Thymus (tissue), 11 donors: Measurements from ENCODE around the gene CLPX. TPM values are rescaled to one million over a fixed set of nuclear protein-coding genes. Genes with fewer than 3 reads are reported as not detected.
"Not testable (repeated sequence)": the region's sequence is repeated elsewhere in the genome, so short reads cannot be mapped to it uniquely, and the experiment has no call there.

Source experiments
- DNase-seq, 9 donors: peaks; one replicate each; pipeline ENCODE4 v3.0.0-alpha.2; 2013; ENCODE audit warnings: low spot score in 9 of 9, low read depth in 6 of 9, missing footprints in 1 of 9
- H3K27ac ChIP-seq, 2 donors: one replicate each; pipeline ENCODE4 v1.5.1; 2013; ENCODE audit warnings: control low read depth in 1 of 2, low read depth in 1 of 2, low read length in 1 of 2, mild to moderate bottlenecking in 1 of 2, moderate library complexity in 1 of 2
- H3K27me3 ChIP-seq, 2 donors: one replicate each; pipeline ENCODE4 v1.5.1; 2013; ENCODE audit warnings: low read length in 1 of 2; ENCODE audit not compliant: control insufficient read depth in 2 of 2, insufficient read depth in 1 of 2
- H3K36me3 ChIP-seq, 2 donors: one replicate each; pipeline ENCODE4 v1.5.1; 2013; ENCODE audit warnings: low read length in 1 of 2, mild to moderate bottlenecking in 1 of 2, moderate library complexity in 1 of 2; ENCODE audit not compliant: control insufficient read depth in 2 of 2, insufficient read depth in 2 of 2
- H3K4me1 ChIP-seq, 2 donors: one replicate each; pipeline ENCODE4 v1.5.1; 2013; ENCODE audit warnings: low read length in 2 of 2; ENCODE audit not compliant: control insufficient read depth in 2 of 2, insufficient read depth in 2 of 2
- H3K4me3 ChIP-seq, 2 donors: one replicate each; pipeline ENCODE4 v1.5.1; 2013; ENCODE audit warnings: low read length in 2 of 2, control low read depth in 1 of 2, mild to moderate bottlenecking in 1 of 2
- H3K9me3 ChIP-seq, 2 donors: one replicate each; pipeline ENCODE4 v1.5.1; 2013; ENCODE audit warnings: low read length in 1 of 2, mild to moderate bottlenecking in 1 of 2; ENCODE audit not compliant: control insufficient read depth in 2 of 2, insufficient read depth in 1 of 2
- WGBS: extraction: QIAGEN DNeasy Blood & Tissue Kit; methylation state at CpG from one replicate; pipeline ENCODE4 v1.1.7; 2013; 5-methylcytosine and 5-hydroxymethylcytosine counted together
- polyA plus RNA-seq: library from polyadenylated mRNA; stranded (reverse); fragments of 200-250 nt; gene quantifications from one replicate; pipeline ENCODE4 v1.2.3, GENCODE V29; 2013
- total RNA-seq: library from RNA; stranded (reverse); fragments of 120-200 nt; gene quantifications from one replicate; pipeline ENCODE4 v1.2.4, GENCODE V29; 2013
- donor health status: healthy.

The CLPX gene
- total and polyA plus RNA-seq, 2 donors: 23.5 to 42.0 TPM

DNA sequence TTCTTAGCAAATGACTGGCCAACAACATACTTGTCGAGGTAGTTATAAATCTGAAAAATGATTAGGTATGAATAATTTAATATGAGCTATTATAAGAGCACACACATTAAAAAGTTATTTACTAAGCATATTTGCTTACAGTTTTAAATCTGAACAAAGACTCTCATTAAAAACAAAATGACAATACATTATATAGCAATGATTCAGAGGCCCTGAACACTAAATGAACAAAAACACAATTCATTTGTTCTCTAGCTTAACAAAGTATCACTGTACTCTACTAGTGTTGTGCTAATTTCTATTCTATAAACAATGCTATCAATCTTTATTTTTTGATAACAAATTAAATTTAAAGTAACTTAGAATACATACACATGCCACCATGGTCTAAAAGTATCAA, 21.0 kb downstream of the CLPX start:
- Histone ChIP-seq H3K4me1 (no peaks in the 10 kb centered on the region), H3K4me3 (no peak overlapping the region), H3K27me3 (no peaks in the 10 kb centered on the region), H3K9me3 (no peaks in the 10 kb centered on the region), H3K36me3 (peaks cover 15 to 36% of the 10 kb centered on the region in 2 donors), H3K27ac (no peak overlapping the region)
- 96% methylated on average over 1 of the region's 1 CpG for WGBS
- DNase-seq: no peak

DNA sequence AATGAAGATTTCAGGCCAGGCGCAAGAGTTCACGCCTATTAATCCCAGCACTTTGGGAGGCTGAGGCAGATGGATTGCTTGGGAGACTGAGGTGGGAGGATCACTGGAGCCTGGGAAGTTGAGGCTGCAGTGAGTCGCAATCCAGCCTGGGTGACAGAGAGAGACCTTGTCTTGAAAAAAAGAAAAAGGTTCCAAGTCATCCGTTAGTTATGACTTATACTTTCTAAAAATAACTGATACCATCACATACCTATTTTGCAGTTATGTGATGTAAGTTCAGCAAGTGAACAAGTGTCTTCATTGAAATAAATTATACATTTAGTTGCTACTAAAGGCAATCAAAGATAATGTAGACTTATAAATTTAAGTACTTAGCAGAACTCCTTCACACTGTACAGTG, 22.1 kb downstream of the CLPX start:
- H3K36me3 ChIP-seq: peaks cover 16 to 40% of the 10 kb centered on the region in 2 donors

DNA sequence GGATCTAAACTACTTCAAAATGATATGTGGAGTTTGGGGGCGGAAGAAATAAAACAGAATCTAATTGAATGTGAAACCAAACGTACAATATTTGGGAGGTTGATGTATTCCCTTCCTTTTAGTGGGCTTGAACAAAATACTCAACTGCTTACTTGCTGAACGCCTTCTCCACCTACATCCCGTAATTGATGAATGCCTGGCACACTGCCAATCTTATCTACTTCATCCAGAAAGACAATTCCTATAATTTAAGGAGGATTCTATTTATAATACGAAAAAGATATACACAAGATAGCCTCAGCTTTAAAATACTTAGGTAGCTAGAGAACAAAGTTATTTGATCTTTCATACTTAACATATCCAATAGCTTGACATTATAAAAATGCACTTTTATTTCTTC, 28.4 kb downstream of the CLPX start:
- DNase-seq: no peak
- no peak overlapping the region for H3K4me3 ChIP-seq
- peaks cover 31 to 59% of the 10 kb centered on the region in 2 donors for H3K36me3 ChIP-seq
- H3K27ac ChIP-seq: no peak overlapping the region
- WGBS: 95% methylated on average over 5 of the region's 5 CpGs
- no peaks in the 10 kb centered on the region for H3K9me3 ChIP-seq
- H3K27me3 ChIP-seq: no peaks in the 10 kb centered on the region
- no peaks in the 10 kb centered on the region for H3K4me1 ChIP-seq

More for the DNA sequence above, 22.1 kb downstream of the CLPX start:
- no peaks in the 10 kb centered on the region for H3K9me3 ChIP-seq
- no peaks in the 10 kb centered on the region for H3K4me1 ChIP-seq
- H3K27ac ChIP-seq: no peak overlapping the region
- no peaks in the 10 kb centered on the region for H3K27me3 ChIP-seq
- H3K4me3 ChIP-seq: no peak overlapping the region
- DNase-seq: no peak
- 99% methylated on average over 4 of the region's 4 CpGs for whole genome bisulfite sequencing

DNA sequence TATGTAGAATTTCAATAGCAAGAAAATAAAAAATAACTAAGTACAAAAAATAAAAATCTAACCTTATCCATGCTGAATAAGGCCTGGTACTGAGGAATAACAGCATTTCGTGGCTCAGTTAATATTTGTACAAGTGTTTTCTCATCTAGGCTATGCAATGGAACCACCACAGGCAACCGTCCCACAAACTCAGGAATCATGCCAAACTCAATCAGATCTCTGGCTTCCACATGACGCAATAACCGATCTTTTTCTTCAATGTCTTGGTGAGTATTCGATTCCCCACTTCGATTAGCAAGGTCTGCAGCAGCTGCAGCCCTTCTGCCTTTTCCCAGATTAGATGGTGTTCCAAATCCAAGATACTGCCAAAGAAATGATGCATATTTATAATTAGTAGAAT, 30.4 kb downstream of the CLPX start:
- Histone ChIP-seq H3K27me3 (no peaks in the 10 kb centered on the region), H3K9me3 (no peaks in the 10 kb centered on the region), H3K4me1 (no peaks in the 10 kb centered on the region), H3K27ac (no peak overlapping the region), H3K36me3 (peaks cover 39 to 69% of the 10 kb centered on the region in 2 donors), H3K4me3 (no peak overlapping the region)
- 98% methylated on average over 6 of the region's 6 CpGs for WGBS
- DNase-seq: no peak

DNA sequence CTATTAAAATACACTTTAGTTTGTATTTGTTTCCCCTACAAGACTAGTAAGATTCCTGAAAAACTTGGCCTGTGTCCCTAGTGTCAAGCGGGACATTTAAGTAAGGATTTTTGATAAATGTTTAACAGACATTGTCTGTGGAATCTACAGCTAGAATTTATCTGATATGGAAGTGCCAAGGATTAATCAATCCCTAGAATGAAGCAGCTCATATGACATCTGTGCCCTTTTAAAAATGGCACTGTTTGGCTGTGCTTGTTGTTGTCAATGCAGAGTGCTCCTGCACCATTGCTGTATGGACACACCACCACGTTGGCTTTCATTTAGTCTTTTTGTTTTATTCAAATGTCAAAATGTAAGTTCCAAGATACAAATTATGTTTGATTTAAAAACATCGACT, 37.2 kb downstream of the CLPX start:
- H3K27ac ChIP-seq: no peak overlapping the region
- H3K36me3 ChIP-seq: peaks cover 10 to 40% of the 10 kb centered on the region in 2 donors
- WGBS: 97% methylated on average over 3 of the region's 3 CpGs

DNA sequence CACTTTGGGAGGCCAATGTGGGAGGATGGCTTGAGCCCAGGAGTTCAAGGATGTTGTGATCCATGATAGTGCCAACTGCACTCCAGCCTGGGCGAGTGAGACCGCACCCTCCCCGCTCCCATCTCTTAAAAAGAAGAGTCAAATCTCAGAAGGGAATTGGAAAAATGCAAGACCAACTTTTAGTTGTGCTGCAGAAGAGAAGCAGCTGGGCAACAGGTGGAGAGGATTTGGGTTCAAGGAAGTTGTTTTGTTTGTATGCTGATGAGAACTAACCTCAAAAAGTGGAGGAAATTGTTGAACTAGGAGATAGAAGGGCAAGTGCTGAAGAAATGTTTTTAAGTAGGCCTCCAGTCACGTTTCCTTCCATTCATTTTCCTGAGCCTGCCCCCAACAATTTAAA, 38.7 kb downstream of the CLPX start:
- 96% methylated on average over 4 of the region's 4 CpGs for WGBS
- DNase-seq: no peak

More for the DNA sequence above, 37.2 kb downstream of the CLPX start:
- Histone ChIP-seq H3K4me3 (no peak overlapping the region), H3K9me3 (no peaks in the 10 kb centered on the region), H3K4me1 (no peaks in the 10 kb centered on the region), H3K27me3 (no peaks in the 10 kb centered on the region)
- no peak for DNase-seq

DNA sequence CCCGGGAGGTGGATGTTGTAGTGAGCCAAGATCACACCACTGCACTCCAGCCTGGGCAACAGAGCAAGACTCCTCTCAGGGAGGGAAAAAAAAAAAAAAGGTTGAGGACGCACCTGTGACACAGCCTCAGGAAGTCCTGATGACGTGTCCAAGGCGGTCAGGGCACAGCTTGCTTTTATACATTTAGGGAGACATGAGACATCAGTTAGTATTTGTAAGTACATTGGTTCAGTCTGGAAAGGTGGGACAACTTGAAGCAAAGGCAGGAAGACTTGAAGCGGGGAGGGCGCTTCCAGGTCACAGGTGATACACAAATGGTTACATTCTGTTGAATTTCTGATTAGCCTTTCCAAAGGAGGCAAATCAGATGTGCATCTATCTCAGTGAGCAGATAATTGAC, 46.5 kb downstream of the CLPX start:
- H3K4me1 ChIP-seq, DNase-seq, H3K36me3 ChIP-seq, H3K27me3 ChIP-seq, H3K27ac ChIP-seq, H3K9me3 ChIP-seq, H3K4me3 ChIP-seq: not testable (repeated sequence)
- 96% methylated on average over 6 of the region's 6 CpGs for WGBS

More for the DNA sequence above, 38.7 kb downstream of the CLPX start:
- H3K27ac ChIP-seq: no peak overlapping the region
- H3K4me3 ChIP-seq: no peak overlapping the region
- peaks cover 8 to 34% of the 10 kb centered on the region in 2 donors for H3K36me3 ChIP-seq
- H3K4me1 ChIP-seq: no peaks in the 10 kb centered on the region
- no peaks in the 10 kb centered on the region for H3K27me3 ChIP-seq
- no peaks in the 10 kb centered on the region for H3K9me3 ChIP-seq

DNA sequence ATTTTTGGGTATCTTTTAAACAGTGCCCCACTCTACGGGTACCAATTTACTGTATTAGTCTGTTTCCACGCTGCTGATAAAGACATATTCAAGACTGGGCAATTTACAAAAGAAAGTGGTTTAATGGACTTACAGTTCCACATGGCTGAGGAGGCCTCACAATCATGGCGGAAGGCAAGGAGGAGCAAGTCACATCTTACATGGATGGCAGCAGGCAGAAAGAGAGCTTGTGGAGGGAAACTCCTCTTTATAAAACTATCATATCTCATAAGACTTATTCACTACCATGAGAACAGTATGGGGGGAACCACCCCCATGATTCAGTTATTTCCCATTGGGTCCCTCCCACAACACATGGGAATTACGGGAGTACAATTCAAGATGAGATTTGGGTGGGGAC, 47.2 kb downstream of the CLPX start:
- H3K27me3 ChIP-seq: not testable (repeated sequence)
- 97% methylated on average over 4 of the region's 4 CpGs for WGBS

DNA sequence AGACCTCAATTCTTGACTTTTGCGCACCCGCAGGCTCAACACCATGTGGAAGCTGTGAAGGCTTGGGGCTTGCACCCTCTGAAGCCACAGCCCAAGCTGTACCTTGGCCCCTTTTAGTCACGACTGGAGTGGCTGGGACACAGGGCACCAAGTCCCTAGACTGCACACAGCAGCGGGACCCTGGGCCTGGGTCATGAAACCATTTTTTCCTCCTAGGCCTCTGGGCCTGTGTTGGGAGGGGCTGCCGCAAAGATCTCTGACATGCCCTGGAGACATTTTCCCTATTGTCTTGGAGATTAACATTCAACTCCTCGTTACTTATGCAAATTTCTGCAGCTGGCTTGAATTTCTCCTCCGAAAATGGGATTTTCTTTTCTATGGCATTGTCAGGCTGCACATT, 48.1 kb downstream of the CLPX start:
- 96% methylated on average over 7 of the region's 7 CpGs for WGBS
- not testable (repeated sequence) for H3K9me3 ChIP-seq, H3K27ac ChIP-seq, H3K27me3 ChIP-seq, H3K4me1 ChIP-seq, DNase-seq, H3K36me3 ChIP-seq, H3K4me3 ChIP-seq

More for the DNA sequence above, 47.2 kb downstream of the CLPX start:
- not testable (repeated sequence) for H3K4me1 ChIP-seq, H3K4me3 ChIP-seq, DNase-seq, H3K27ac ChIP-seq, H3K9me3 ChIP-seq, H3K36me3 ChIP-seq

DNA sequence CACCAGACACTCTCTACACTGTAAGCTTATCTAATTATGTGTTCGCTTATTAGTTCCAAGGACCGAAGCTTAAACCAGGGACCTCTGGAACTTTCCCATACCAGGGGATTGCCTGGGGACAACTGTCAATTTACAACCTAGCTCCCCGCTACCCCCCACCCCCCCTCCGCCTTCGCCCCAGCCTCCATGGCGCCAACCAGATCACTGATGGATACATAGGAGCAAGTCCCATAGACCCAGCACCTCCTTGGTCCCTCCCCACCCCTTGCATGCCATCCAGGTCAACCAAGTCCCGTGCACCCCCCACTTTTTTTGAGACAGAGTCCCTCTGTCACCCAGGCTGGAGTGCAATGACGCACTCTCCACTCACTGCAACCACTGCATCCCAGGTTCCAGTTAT, 50.6 kb downstream of the CLPX start:
- Histone ChIP-seq H3K4me3 (no peak overlapping the region), H3K9me3 (peaks cover 0 to 6% of the 10 kb centered on the region in 2 donors), H3K27ac (no peak overlapping the region), H3K4me1 (peaks cover 9 to 13% of the 10 kb centered on the region in 2 donors), H3K27me3 (no peaks in the 10 kb centered on the region), H3K36me3 (peaks cover 8 to 11% of the 10 kb centered on the region in 2 donors)
- 97% methylated on average over 8 of the region's 8 CpGs for WGBS
- no peak for DNase-seq
